Measurements from ENCODE around the gene MOB1B.
"Not testable (repeated sequence)": the region's sequence is repeated elsewhere in the genome, so short reads cannot be mapped to it uniquely, and the experiment has no call there.

The MOB1B gene

DNA sequence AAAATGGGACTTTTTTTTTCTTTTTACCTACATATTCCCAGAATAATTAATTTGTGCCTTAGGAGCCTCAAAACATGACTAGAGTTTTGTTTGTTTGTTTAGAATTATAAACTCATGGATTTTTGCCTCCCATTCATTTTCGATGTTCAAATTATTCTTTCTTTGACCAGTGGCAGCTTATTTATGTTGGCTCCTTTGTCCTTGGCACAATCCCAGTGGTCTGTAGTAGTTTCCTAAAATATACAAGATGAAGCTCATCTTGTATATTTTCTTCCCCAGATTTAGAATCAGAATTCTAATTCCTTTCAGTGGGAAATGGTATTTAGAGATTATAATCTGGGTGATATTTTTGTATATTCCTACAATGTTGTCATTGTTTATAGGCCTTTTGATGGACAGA lies 118.4 kb downstream of the MOB1B start:
- DNase-seq (ENCODE audit: low read depth) = no peak
- H3K4me3 ChIP-seq (ENCODE audit: low read depth, low read length) = no peak overlapping the region
- TF ChIP-seq, protein P1, sequence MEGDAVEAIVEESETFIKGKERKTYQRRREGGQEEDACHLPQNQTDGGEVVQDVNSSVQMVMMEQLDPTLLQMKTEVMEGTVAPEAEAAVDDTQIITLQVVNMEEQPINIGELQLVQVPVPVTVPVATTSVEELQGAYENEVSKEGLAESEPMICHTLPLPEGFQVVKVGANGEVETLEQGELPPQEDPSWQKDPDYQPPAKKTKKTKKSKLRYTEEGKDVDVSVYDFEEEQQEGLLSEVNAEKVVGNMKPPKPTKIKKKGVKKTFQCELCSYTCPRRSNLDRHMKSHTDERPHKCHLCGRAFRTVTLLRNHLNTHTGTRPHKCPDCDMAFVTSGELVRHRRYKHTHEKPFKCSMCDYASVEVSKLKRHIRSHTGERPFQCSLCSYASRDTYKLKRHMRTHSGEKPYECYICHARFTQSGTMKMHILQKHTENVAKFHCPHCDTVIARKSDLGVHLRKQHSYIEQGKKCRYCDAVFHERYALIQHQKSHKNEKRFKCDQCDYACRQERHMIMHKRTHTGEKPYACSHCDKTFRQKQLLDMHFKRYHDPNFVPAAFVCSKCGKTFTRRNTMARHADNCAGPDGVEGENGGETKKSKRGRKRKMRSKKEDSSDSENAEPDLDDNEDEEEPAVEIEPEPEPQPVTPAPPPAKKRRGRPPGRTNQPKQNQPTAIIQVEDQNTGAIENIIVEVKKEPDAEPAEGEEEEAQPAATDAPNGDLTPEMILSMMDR (IDR thresholded peaks at IDR 0.05; ENCODE audit: low read depth, low read length, missing control alignments) = no peak

- TF ChIP-seq, protein P1 (IDR thresholded peaks at IDR 0.05; ENCODE audit: low read depth, low read length, missing control alignments) = no peak
- no peak for DNase-seq (ENCODE audit: low read depth)
- no peak overlapping the region for H3K4me3 ChIP-seq (ENCODE audit: low read depth, low read length)
Measured at GRCh38 chr4:71025654-71026053, 123.5 kb downstream of the MOB1B start.

DNA sequence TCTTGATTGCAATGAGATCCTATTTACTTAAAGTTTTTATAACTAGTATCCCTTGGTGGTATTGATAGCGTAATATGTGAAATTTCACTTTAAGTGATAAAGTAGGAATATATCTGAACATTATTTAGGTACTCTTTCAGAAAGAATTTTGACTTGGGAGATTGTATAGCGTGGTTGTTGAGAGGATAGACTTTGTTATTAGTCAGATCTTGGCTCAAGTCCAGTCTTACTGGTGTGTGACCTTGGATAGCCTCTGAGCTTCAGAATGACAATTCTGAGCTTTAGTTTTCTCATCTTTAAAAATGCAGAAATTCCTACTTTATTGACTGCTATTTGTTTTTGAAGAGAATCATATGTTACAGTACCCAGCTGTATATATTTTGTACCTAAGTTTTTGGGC lies 123.9 kb downstream of the MOB1B start:
- DNase-seq (ENCODE audit: low read depth) = no peak
- no peak overlapping the region for H3K4me3 ChIP-seq (ENCODE audit: low read depth, low read length)

DNA sequence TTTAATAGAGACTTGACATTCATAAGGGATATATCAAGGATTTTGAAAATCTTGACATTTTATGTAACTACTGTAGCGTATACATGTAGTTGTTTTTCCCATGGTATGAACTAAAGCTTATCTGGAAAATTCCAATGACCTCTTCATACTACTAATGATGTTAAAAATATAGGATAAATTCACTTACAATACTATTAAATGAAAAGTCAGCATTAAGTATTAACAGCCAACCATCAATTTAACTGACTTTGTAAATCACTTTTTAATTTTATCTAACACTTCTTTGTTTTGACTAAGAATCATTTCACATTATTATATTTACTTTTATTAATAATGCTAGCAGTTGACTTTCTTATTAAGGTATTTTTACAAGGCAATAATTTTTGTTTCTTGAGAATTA lies 125.4 kb downstream of the MOB1B start:
- TF ChIP-seq, protein P1 (IDR thresholded peaks at IDR 0.05; ENCODE audit: low read depth, low read length, missing control alignments) = no peak
- DNase-seq (ENCODE audit: low read depth) = no peak
- no peak overlapping the region for H3K4me3 ChIP-seq (ENCODE audit: low read depth, low read length)

More for the DNA sequence above, 123.9 kb downstream of the MOB1B start:
- TF ChIP-seq, protein P1 (IDR thresholded peaks at IDR 0.05; ENCODE audit: low read depth, low read length, missing control alignments) = no peak

GRCh38 chr4:71029504-71029903 lies 127.3 kb downstream of the MOB1B start:
- no peak for DNase-seq (ENCODE audit: low read depth)
- TF ChIP-seq, protein P1 (IDR thresholded peaks at IDR 0.05; ENCODE audit: low read depth, low read length, missing control alignments) = no peak
- H3K4me3 ChIP-seq (ENCODE audit: low read depth, low read length) = no peak overlapping the region

GRCh38 chr4:71032106-71032505 lies 129.9 kb downstream of the MOB1B start:
- not testable (repeated sequence) for DNase-seq (ENCODE audit: low read depth); H3K4me3 ChIP-seq (ENCODE audit: low read depth, low read length)
